AG04449 (cell line): Measurements from ENCODE around the gene CNTD1.

Experiments
- CTCF ChIA-PET: fragments of 350-600 bp; formaldehyde crosslinking; extraction: SDS; loops from one replicate; lab custom pipeline; 2021; ENCODE audit warnings: antibody characterized with exemption; lab: Yijun Ruan, JAX
- POLR2A ChIA-PET: fragments of 400-600, 350-600 bp; formaldehyde crosslinking; extraction: SDS; loops from one replicate; lab custom pipeline; 2020; ENCODE audit warnings: antibody characterized with exemption, inconsistent platforms; lab: Yijun Ruan, JAX
- DNase-seq: peaks from one replicate; pipeline ENCODE4 v3.0.0-alpha.2; 2010; ENCODE audit warnings: low read depth, low spot score
- H3K4me3 ChIP-seq: 2 replicates; pipeline ENCODE4 v1.5.1; 2011; ENCODE audit warnings: low read depth, mild to moderate bottlenecking, control low read depth, low read length
- CTCF ChIP-seq: IDR thresholded peaks from one replicate; pipeline ENCODE4 v1.5.1; 2011; ENCODE audit warnings: mild to moderate bottlenecking, moderate library complexity, low read length, control low read depth, inconsistent platforms; ENCODE audit not compliant: insufficient read depth; ENCODE audit errors: missing control alignments

Gene CNTD1

GRCh38 chr17:42798383-42799380, at the start of gene CNTD1, which contains the start of gene COA3:
Gene CNTD1 (plus strand): TSS chr17:42798861. CDS start chr17:42799068, 207 bp downstream.
Gene COA3 (minus strand): TSS chr17:42798704. CDS start chr17:42798681, 23 bp downstream.
- H3K4me3 ChIP-seq = peak within 1 kb of the TSS; percentile 89
- no peak for DNase-seq
- POLR2A ChIA-PET = interaction anchor here (0.7 to 1.8 kb wide), 2 partner anchors 18 to 19 kb away, joined by 3 to 7 read pairs; partner anchors contain the start of gene WNK4
- TF ChIP-seq CTCF = no peak
- CTCF ChIA-PET = interaction anchor here (0.9 to 2.5 kb wide), 5 partner anchors 11 to 35 kb away, joined by 3 to 11 read pairs (median 4); partner anchors contain the start of gene BECN1

- no peak for DNase-seq
- POLR2A ChIA-PET = no interaction called here
- H3K4me3 ChIP-seq = no peak overlapping the region
- CTCF ChIA-PET = interaction anchor here (1.2 to 4.6 kb wide), 3 partner anchors 11 to 17 kb away, joined by 3 to 35 read pairs (median 5); no protein-coding TSS in a partner anchor
- no peak for TF ChIP-seq CTCF
Observed at GRCh38 chr17:42748908-42749798, 49.5 kb upstream of the CNTD1 start.

GRCh38 chr17:42750739-42751344, 47.8 kb upstream of the CNTD1 start:
- no peak overlapping the region for H3K4me3 ChIP-seq
- TF ChIP-seq CTCF = no peak
- ChIA-PET POLR2A (no interaction called here), CTCF (interaction anchor here (1.0 to 4.6 kb wide), 2 partner anchors 11 to 12 kb away, joined by 3 to 35 read pairs; no protein-coding TSS in a partner anchor)
- no peak for DNase-seq

- POLR2A ChIA-PET = no interaction called here
- DNase-seq = no peak
- H3K4me3 ChIP-seq = no peak overlapping the region
- CTCF ChIA-PET = interaction anchor here (4.6 kb wide), 1 partner anchor 11 kb away, joined by 35 read pairs; no protein-coding TSS in a partner anchor
- no peak for TF ChIP-seq CTCF
Observed at GRCh38 chr17:42751628-42752027, 47.0 kb upstream of the CNTD1 start.

- POLR2A ChIA-PET = interaction anchor here (1.3 kb wide), 1 partner anchor 19 kb away, joined by 3 read pairs; the partner anchor contains the start of gene VPS25
- no peak overlapping the region for H3K4me3 ChIP-seq
- CTCF ChIA-PET = interaction anchor here (3.0 kb wide), 1 partner anchor 8 kb away, joined by 23 read pairs; no protein-coding TSS in a partner anchor
- DNase-seq = no peak
- no peak for TF ChIP-seq CTCF
Observed at GRCh38 chr17:42754782-42755181, 43.9 kb upstream of the CNTD1 start.
